GM12891 (cell line): ENCODE measurements around the gene UBE2K.

Experiments
- POLR2A ChIP-seq: IDR thresholded peaks from 2 replicates; pipeline ENCODE4 v1.6.1; 2011; ENCODE audit warnings: low read depth, low read length, control low read depth
- SPI1 ChIP-seq: IDR thresholded peaks from 2 replicates; pipeline ENCODE4 v1.6.1; 2011; ENCODE audit warnings: low read depth, low read length, control low read depth
- TAF1 ChIP-seq: IDR thresholded peaks from 2 replicates; pipeline ENCODE4 v1.6.1; 2011; ENCODE audit warnings: low read depth, low read length, control low read depth

- TF ChIP-seq SPI1: no peak
- TF ChIP-seq POLR2A: no peak
- TF ChIP-seq TAF1: no peak
Measured at GRCh38 chr4:39710098-39710896, 12.4 kb downstream of the UBE2K start.
